ENCODE data around the gene SPECC1L. TPM values are rescaled to one million over a fixed set of nuclear protein-coding genes. Genes with fewer than 3 reads are reported as not detected.

The SPECC1L gene
- total RNA-seq, 5 donors from 2014 or later (not counting 1 experiment from before 2014, with no cell fraction given) = 45.3 to 64.0 (median 54.5) TPM

GRCh38 chr22:24380220-24380904, 109.7 kb downstream of the SPECC1L start:
- H3K4me3 ChIP-seq (ENCODE audit: control insufficient read depth in 1 of 2, extremely low read depth in 1 of 2, low read length in 1 of 2) = no peak overlapping the region
- CTCF ChIA-PET = no interaction called here
- peaks cover 8 to 15% of the 10 kb centered on the region in 2 experiments for H3K4me1 ChIP-seq (ENCODE audit: control insufficient read depth in 1 of 2, extremely low read depth in 1 of 2, insufficient read depth in 2 of 2, low read length in 2 of 2)
- DNase-seq (no peak), ATAC-seq (replicated peaks in 1 of 4) (no peak)
- H3K9me3 ChIP-seq = no peaks in the 10 kb centered on the region
- H3K27ac ChIP-seq (ENCODE audit: low read length) = no peak overlapping the region
- Mint-ChIP-seq H3K27ac (no peak overlapping the region), H3K4me1 (peaks cover 30 to 34% (median 33%) of the 10 kb centered on the region in 3 donors), H3K36me3 (peaks cover 14% of the 10 kb centered on the region), H3K4me3 (peak overlapping the region in 1 of 3 donors; percentile 42), H3K9me3 (no peaks in the 10 kb centered on the region), H3K27me3 (no peaks in the 10 kb centered on the region)
- no peaks in the 10 kb centered on the region for H3K27me3 ChIP-seq (replicated peaks in 1 of 2; ENCODE audit: control insufficient read depth in 2 of 2, extremely low read depth in 1 of 2, insufficient read depth in 2 of 2, low read length in 1 of 2)
- POLR2A ChIA-PET = no interaction called here
- 96% methylated on average over 6 of the region's 7 CpGs for WGBS (ENCODE audit: insufficient coverage)
- peaks cover 7 to 12% of the 10 kb centered on the region in 2 donors for H3K36me3 ChIP-seq (ENCODE audit: control insufficient read depth in 2 of 2, extremely low read depth in 1 of 2, insufficient read depth in 1 of 2, low read length in 1 of 2)

GRCh38 chr22:24380905-24381230, 110.2 kb downstream of the SPECC1L start:
- WGBS (ENCODE audit: insufficient coverage) = no CpG with 5 or more reads among the region's 1 CpG

GRCh38 chr22:24383061-24383460, 112.4 kb downstream of the SPECC1L start:
- no peaks in the 10 kb centered on the region for H3K27me3 ChIP-seq (replicated peaks in 1 of 2; ENCODE audit: control insufficient read depth in 2 of 2, extremely low read depth in 1 of 2, insufficient read depth in 2 of 2, low read length in 1 of 2)
- peaks cover 18 to 22% (median 22%) of the 10 kb centered on the region in 3 donors for H3K4me1 Mint-ChIP-seq
- no peaks in the 10 kb centered on the region for H3K9me3 Mint-ChIP-seq
- POLR2A ChIA-PET = no interaction called here
- no peak overlapping the region for H3K4me3 Mint-ChIP-seq
- no peaks in the 10 kb centered on the region for H3K9me3 ChIP-seq
- no peaks in the 10 kb centered on the region for H3K27me3 Mint-ChIP-seq
- ATAC-seq (replicated peaks in 1 of 4) (no peak), DNase-seq (no peak)
- no peak overlapping the region for H3K27ac Mint-ChIP-seq
- H3K36me3 Mint-ChIP-seq = peaks cover 7% of the 10 kb centered on the region
- H3K36me3 ChIP-seq (ENCODE audit: control insufficient read depth in 2 of 2, extremely low read depth in 1 of 2, insufficient read depth in 1 of 2, low read length in 1 of 2) = peaks cover 0 to 2% of the 10 kb centered on the region in 2 donors
- CTCF ChIA-PET = interaction anchor here in 1 of 2 donors (0.7 kb wide), 1 partner anchor 59 kb away, joined by 3 read pairs; no protein-coding TSS in a partner anchor
- peaks cover 8 to 15% of the 10 kb centered on the region in 2 experiments for H3K4me1 ChIP-seq (ENCODE audit: control insufficient read depth in 1 of 2, extremely low read depth in 1 of 2, insufficient read depth in 2 of 2, low read length in 2 of 2)
- 100% methylated on average over 2 of the region's 2 CpGs for WGBS (ENCODE audit: insufficient coverage)
- H3K4me3 ChIP-seq (ENCODE audit: control insufficient read depth in 1 of 2, extremely low read depth in 1 of 2, low read length in 1 of 2) = no peak overlapping the region
- no peak overlapping the region for H3K27ac ChIP-seq (ENCODE audit: low read length)

More at GRCh38 chr22:24380905-24381230, 110.2 kb downstream of the SPECC1L start:
- ChIA-PET POLR2A (no interaction called here), CTCF (no interaction called here)
- Mint-ChIP-seq H3K4me1 (peaks cover 30 to 34% (median 33%) of the 10 kb centered on the region in 3 donors), H3K36me3 (peaks cover 14% of the 10 kb centered on the region), H3K27me3 (no peaks in the 10 kb centered on the region), H3K9me3 (no peaks in the 10 kb centered on the region), H3K4me3 (no peak overlapping the region), H3K27ac (no peak overlapping the region)
- Histone ChIP-seq H3K27ac (ENCODE audit: low read length) (no peak overlapping the region), H3K4me1 (ENCODE audit: control insufficient read depth in 1 of 2, extremely low read depth in 1 of 2, insufficient read depth in 2 of 2, low read length in 2 of 2) (peaks cover 8 to 15% of the 10 kb centered on the region in 2 experiments), H3K4me3 (ENCODE audit: control insufficient read depth in 1 of 2, extremely low read depth in 1 of 2, low read length in 1 of 2) (no peak overlapping the region), H3K9me3 (no peaks in the 10 kb centered on the region), H3K27me3 (replicated peaks in 1 of 2; ENCODE audit: control insufficient read depth in 2 of 2, extremely low read depth in 1 of 2, insufficient read depth in 2 of 2, low read length in 1 of 2) (no peaks in the 10 kb centered on the region), H3K36me3 (ENCODE audit: control insufficient read depth in 2 of 2, extremely low read depth in 1 of 2, insufficient read depth in 1 of 2, low read length in 1 of 2) (peaks cover 7 to 9% of the 10 kb centered on the region in 2 donors)
- ATAC-seq (replicated peaks in 1 of 4) (no peak), DNase-seq (no peak)

- ChIA-PET CTCF (no interaction called here), POLR2A (no interaction called here)
- Mint-ChIP-seq H3K27ac (no peak overlapping the region), H3K27me3 (no peaks in the 10 kb centered on the region), H3K4me1 (peaks cover 10 to 13% (median 12%) of the 10 kb centered on the region in 3 donors), H3K36me3 (peaks cover 7% of the 10 kb centered on the region), H3K4me3 (no peak overlapping the region), H3K9me3 (no peaks in the 10 kb centered on the region)
- Histone ChIP-seq H3K9me3 (no peaks in the 10 kb centered on the region), H3K36me3 (ENCODE audit: control insufficient read depth in 2 of 2, extremely low read depth in 1 of 2, insufficient read depth in 1 of 2, low read length in 1 of 2) (peaks cover 2 to 4% of the 10 kb centered on the region in 2 donors), H3K27ac (ENCODE audit: low read length) (no peak overlapping the region), H3K27me3 (replicated peaks in 1 of 2; ENCODE audit: control insufficient read depth in 2 of 2, extremely low read depth in 1 of 2, insufficient read depth in 2 of 2, low read length in 1 of 2) (no peaks in the 10 kb centered on the region), H3K4me1 (ENCODE audit: control insufficient read depth in 1 of 2, extremely low read depth in 1 of 2, insufficient read depth in 2 of 2, low read length in 2 of 2) (peaks cover 6 to 12% of the 10 kb centered on the region in 2 experiments), H3K4me3 (ENCODE audit: control insufficient read depth in 1 of 2, extremely low read depth in 1 of 2, low read length in 1 of 2) (no peak overlapping the region)
- no peak for ATAC-seq (replicated peaks in 1 of 4)
- WGBS (ENCODE audit: insufficient coverage) = no CpG with 5 or more reads among the region's 1 CpG
- no peak for DNase-seq
Measured at GRCh38 chr22:24384131-24384530, 113.5 kb downstream of the SPECC1L start.

GRCh38 chr22:24386937-24387471, 116.4 kb downstream of the SPECC1L start:
- Mint-ChIP-seq H3K27ac (no peak overlapping the region), H3K4me1 (peaks cover 12 to 20% (median 15%) of the 10 kb centered on the region in 3 donors), H3K4me3 (no peak overlapping the region), H3K27me3 (no peaks in the 10 kb centered on the region), H3K36me3 (peaks cover 7% of the 10 kb centered on the region), H3K9me3 (no peaks in the 10 kb centered on the region)
- no peaks in the 10 kb centered on the region for H3K9me3 ChIP-seq
- peaks cover 2 to 4% of the 10 kb centered on the region in 2 donors for H3K36me3 ChIP-seq (ENCODE audit: control insufficient read depth in 2 of 2, extremely low read depth in 1 of 2, insufficient read depth in 1 of 2, low read length in 1 of 2)
- CTCF ChIA-PET = interaction anchor here in 1 of 2 donors (0.6 kb wide), 1 partner anchor 155 kb away, joined by 4 read pairs; no protein-coding TSS in a partner anchor
- POLR2A ChIA-PET = no interaction called here
- ATAC-seq (replicated peaks in 1 of 4) (no peak), DNase-seq (no peak)
- no peak overlapping the region for H3K4me3 ChIP-seq (ENCODE audit: control insufficient read depth in 1 of 2, extremely low read depth in 1 of 2, low read length in 1 of 2)
- no peaks in the 10 kb centered on the region for H3K27me3 ChIP-seq (replicated peaks in 1 of 2; ENCODE audit: control insufficient read depth in 2 of 2, extremely low read depth in 1 of 2, insufficient read depth in 2 of 2, low read length in 1 of 2)
- no peak overlapping the region for H3K27ac ChIP-seq (ENCODE audit: low read length)
- peaks cover 0 to 9% of the 10 kb centered on the region in 2 experiments for H3K4me1 ChIP-seq (ENCODE audit: control insufficient read depth in 1 of 2, extremely low read depth in 1 of 2, insufficient read depth in 2 of 2, low read length in 2 of 2)
- WGBS (ENCODE audit: insufficient coverage) = no CpG with 5 or more reads among the region's 2 CpGs

GRCh38 chr22:24389680-24390079, 119.0 kb downstream of the SPECC1L start:
- no peak overlapping the region for H3K4me3 Mint-ChIP-seq
- H3K36me3 ChIP-seq (ENCODE audit: control insufficient read depth in 2 of 2, extremely low read depth in 1 of 2, insufficient read depth in 1 of 2, low read length in 1 of 2) = peaks cover 4 to 5% of the 10 kb centered on the region in 2 donors
- CTCF ChIA-PET = no interaction called here
- no CpG with 5 or more reads among the region's 1 CpG for WGBS (ENCODE audit: insufficient coverage)
- no peaks in the 10 kb centered on the region for H3K9me3 ChIP-seq
- no peak for ATAC-seq (replicated peaks in 1 of 4)
- H3K4me1 Mint-ChIP-seq = peaks cover 12 to 24% (median 17%) of the 10 kb centered on the region in 3 donors
- peaks cover 5% of the 10 kb centered on the region for H3K36me3 Mint-ChIP-seq
- H3K27ac Mint-ChIP-seq = no peak overlapping the region
- H3K27me3 ChIP-seq (replicated peaks in 1 of 2; ENCODE audit: control insufficient read depth in 2 of 2, extremely low read depth in 1 of 2, insufficient read depth in 2 of 2, low read length in 1 of 2) = no peaks in the 10 kb centered on the region
- no peak overlapping the region for H3K4me3 ChIP-seq (ENCODE audit: control insufficient read depth in 1 of 2, extremely low read depth in 1 of 2, low read length in 1 of 2)
- H3K9me3 Mint-ChIP-seq = no peaks in the 10 kb centered on the region
- H3K4me1 ChIP-seq (ENCODE audit: control insufficient read depth in 1 of 2, extremely low read depth in 1 of 2, insufficient read depth in 2 of 2, low read length in 2 of 2) = peaks cover 0 to 11% of the 10 kb centered on the region in 2 experiments
- H3K27ac ChIP-seq (ENCODE audit: low read length) = no peak overlapping the region
- no peak for DNase-seq
- POLR2A ChIA-PET = no interaction called here
- H3K27me3 Mint-ChIP-seq = no peaks in the 10 kb centered on the region
